SU-DHL-6 (cell line): ENCODE results near the gene ANGPTL2.

ENCODE experiments used
- H2AFZ ChIP-seq: fragments of 200-600 bp; sonication (generic); 2 replicates; pipeline ENCODE4 v1.6.1; 2014; ENCODE audit warnings: low read depth, mild to moderate bottlenecking, moderate library complexity, mixed read lengths, antibody characterized with exemption, low read length; ENCODE audit not compliant: severe bottlenecking
- H3F3A ChIP-seq: fragments of 200-600 bp; shearing (Covaris generic); 2 replicates; pipeline ENCODE4 v1.6.0; 2016; ENCODE audit warnings: antibody characterized with exemption, mild to moderate bottlenecking; ENCODE audit not compliant: insufficient read depth
- H3K27ac ChIP-seq: fragments of 200-600 bp; sonication (generic); 2 replicates; pipeline ENCODE4 v1.5.1; 2016; ENCODE audit warnings: low read depth, mild to moderate bottlenecking, low read length, moderate library complexity, mixed read lengths
- H3K27me3 ChIP-seq: fragments of 200-600 bp; sonication (generic), shearing (Covaris generic); 2 replicates; pipeline ENCODE4 v1.6.0; 2014; ENCODE audit warnings: mild to moderate bottlenecking, low read length
- H3K36me3 ChIP-seq: fragments of 200-600 bp; sonication (generic); 2 replicates; pipeline ENCODE4 v1.6.1; 2014; ENCODE audit warnings: mild to moderate bottlenecking, low read length, mixed read lengths
- H3K4me2 ChIP-seq: fragments of 300-600, 200-600 bp; shearing (Covaris generic), sonication (generic); 2 replicates; pipeline ENCODE4 v1.6.0; 2014; ENCODE audit warnings: low read length, low read depth, mild to moderate bottlenecking; ENCODE audit not compliant: poor library complexity, severe bottlenecking
- H3K4me3 ChIP-seq: fragments of 200-600 bp; sonication (generic); 2 replicates; pipeline ENCODE4 v1.5.1; 2014; ENCODE audit warnings: antibody characterized with exemption, low read length, mild to moderate bottlenecking, mixed read lengths; ENCODE audit not compliant: insufficient read depth, poor library complexity, severe bottlenecking
- H3K79me2 ChIP-seq: fragments of 200-600 bp; sonication (generic); 2 replicates; pipeline ENCODE4 v1.6.1; 2014; ENCODE audit warnings: mild to moderate bottlenecking, low read length, moderate library complexity; ENCODE audit not compliant: insufficient read depth
- H3K9ac ChIP-seq: fragments of 200-600 bp; sonication (generic); 2 replicates; pipeline ENCODE4 v1.7.0; 2014; ENCODE audit warnings: mild to moderate bottlenecking, low read length
- H3K9me2 ChIP-seq: fragments of 200-600 bp; sonication (generic); replicated peaks from 2 replicates; pipeline ENCODE4 v1.6.1; 2014; ENCODE audit warnings: low read length; ENCODE audit not compliant: insufficient read depth
- H3K9me3 ChIP-seq: fragments of 200-600 bp; sonication (generic); 2 replicates; pipeline ENCODE4 v1.6.1; 2014; ENCODE audit warnings: low read length, mixed read lengths; ENCODE audit not compliant: insufficient read depth
- H4K20me1 ChIP-seq: fragments of 200-600 bp; sonication (generic); 2 replicates; pipeline ENCODE4 v1.6.1; 2014; ENCODE audit warnings: low read depth, mild to moderate bottlenecking, antibody characterized with exemption, low read length, moderate library complexity, mixed read lengths
- EZH2phosphoT487 ChIP-seq: fragments of 200-600 bp; sonication (generic), shearing (Covaris generic); conservative IDR thresholded peaks from 2 replicates; pipeline ENCODE4 v1.6.1; 2018; ENCODE audit warnings: mild to moderate bottlenecking, antibody characterized with exemption, low read length, moderate library complexity, mixed read lengths
- TF ChIP-seq, protein P1 (sequence below): fragments of 200-600 bp; sonication (generic); IDR thresholded peaks from one replicate; pipeline ENCODE4 v1.5.1; 2017; ENCODE audit warnings: antibody characterized with exemption, mild to moderate bottlenecking, low read length, moderate library complexity; ENCODE audit not compliant: insufficient read depth, poor library complexity, severe bottlenecking

ANGPTL2 gene

DNA sequence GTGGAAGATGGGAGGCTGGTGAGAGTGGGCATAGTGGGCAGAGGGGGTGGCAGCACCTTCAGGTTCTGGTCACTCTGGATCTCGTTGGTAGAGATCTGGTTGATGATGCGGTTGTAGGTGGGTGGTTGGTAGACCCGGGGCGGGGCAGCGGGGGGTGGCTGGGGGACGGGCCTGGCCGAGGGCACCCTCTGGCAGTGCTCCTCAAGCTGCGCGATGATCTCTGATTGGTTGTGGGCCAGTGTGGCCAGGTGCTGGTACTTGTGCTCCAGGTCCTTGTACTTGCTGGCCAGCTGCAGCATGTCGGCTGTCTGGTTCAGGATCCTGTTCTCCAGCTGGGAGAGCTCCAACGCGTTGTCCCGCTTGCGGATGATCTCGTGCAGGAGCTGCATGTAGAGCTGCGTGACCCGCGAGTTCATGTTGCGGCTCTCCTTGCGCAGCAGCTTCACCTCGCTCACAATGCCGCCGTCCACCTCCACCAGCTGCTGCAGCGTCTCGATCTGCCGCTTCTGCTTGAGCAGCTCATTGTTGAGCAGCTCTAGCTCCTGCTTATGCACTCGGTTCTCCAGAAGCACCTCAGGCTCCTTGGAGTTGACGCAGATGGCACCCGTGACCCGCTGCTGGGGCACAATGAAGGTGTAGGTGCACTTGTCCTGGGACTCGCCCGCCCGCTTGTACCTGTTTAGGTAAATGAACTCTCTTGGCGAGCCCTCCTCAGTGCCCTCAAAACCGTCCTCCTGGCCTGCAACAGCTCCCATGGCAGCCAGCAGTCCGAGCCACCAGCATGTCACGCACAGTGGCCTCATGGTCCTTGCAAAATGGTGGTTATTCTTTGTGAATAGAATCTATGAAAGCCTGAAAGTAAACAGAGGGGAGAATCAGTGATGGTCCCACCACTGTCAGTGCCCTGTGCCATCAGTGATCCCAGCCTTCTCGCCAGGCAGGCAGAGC lies 14.2 kb downstream of the ANGPTL2 start:
- no peak overlapping the region for H3K4me3 ChIP-seq
- H3K36me3 ChIP-seq = no peaks in the 10 kb centered on the region
- H3K9me2 ChIP-seq = no peaks in the 10 kb centered on the region
- H2AFZ ChIP-seq = no peak overlapping the region
- no peak overlapping the region for H3K27ac ChIP-seq
- no peaks in the 10 kb centered on the region for H3F3A ChIP-seq
- TF ChIP-seq, protein P1, sequence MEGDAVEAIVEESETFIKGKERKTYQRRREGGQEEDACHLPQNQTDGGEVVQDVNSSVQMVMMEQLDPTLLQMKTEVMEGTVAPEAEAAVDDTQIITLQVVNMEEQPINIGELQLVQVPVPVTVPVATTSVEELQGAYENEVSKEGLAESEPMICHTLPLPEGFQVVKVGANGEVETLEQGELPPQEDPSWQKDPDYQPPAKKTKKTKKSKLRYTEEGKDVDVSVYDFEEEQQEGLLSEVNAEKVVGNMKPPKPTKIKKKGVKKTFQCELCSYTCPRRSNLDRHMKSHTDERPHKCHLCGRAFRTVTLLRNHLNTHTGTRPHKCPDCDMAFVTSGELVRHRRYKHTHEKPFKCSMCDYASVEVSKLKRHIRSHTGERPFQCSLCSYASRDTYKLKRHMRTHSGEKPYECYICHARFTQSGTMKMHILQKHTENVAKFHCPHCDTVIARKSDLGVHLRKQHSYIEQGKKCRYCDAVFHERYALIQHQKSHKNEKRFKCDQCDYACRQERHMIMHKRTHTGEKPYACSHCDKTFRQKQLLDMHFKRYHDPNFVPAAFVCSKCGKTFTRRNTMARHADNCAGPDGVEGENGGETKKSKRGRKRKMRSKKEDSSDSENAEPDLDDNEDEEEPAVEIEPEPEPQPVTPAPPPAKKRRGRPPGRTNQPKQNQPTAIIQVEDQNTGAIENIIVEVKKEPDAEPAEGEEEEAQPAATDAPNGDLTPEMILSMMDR = no peak
- TF ChIP-seq EZH2phosphoT487 = no peak
- no peak overlapping the region for H3K9ac ChIP-seq
- H3K79me2 ChIP-seq = no peaks in the 10 kb centered on the region
- H3K9me3 ChIP-seq = no peaks in the 10 kb centered on the region
- H4K20me1 ChIP-seq = no peaks in the 10 kb centered on the region
- H3K27me3 ChIP-seq = no peaks in the 10 kb centered on the region
- no peak overlapping the region for H3K4me2 ChIP-seq

DNA sequence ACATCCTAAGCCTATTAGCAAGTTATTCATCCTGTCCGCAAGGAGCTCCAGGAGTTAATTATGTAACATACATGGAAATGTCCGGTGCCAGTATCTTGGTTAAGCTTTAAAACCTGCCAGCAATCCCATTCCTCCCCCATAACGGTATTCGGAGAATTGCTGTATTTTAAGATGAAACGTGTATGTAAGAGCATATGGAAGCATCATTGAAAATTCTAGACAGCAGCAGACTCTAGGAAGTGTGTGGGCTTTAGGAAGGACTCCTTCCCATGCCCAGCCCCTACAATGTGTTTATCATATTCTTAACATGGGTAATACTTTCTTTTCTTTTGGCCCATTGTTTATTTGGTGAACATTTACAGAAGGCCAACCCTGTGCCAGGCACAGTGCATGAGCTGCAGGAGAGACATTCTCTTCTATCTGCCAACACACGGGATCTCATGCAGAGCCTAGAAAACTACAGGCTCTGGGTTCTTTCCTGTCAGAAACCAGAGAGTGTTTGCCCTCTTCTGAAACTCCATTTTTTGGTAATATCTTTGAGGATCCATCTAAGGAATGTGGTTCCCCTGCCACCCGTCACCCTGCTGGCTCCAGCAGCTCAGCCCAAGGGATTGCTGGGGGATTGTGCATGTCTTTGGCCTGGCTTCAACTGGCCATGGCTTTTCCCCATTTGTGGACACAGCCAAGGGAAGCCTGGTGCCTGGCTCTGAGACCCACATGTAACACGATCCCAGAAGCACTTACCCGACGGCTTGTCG lies 15.1 kb downstream of the ANGPTL2 start:
- Histone ChIP-seq H2AFZ (no peak overlapping the region), H3K4me3 (no peak overlapping the region), H4K20me1 (no peaks in the 10 kb centered on the region), H3K9me3 (no peaks in the 10 kb centered on the region), H3K4me2 (no peak overlapping the region), H3K79me2 (no peaks in the 10 kb centered on the region), H3K9me2 (no peaks in the 10 kb centered on the region), H3K27ac (no peak overlapping the region), H3K9ac (no peak overlapping the region), H3K36me3 (no peaks in the 10 kb centered on the region), H3F3A (no peaks in the 10 kb centered on the region), H3K27me3 (no peaks in the 10 kb centered on the region)
- TF ChIP-seq EZH2phosphoT487 = no peak
- TF ChIP-seq, protein P1 = no peak

DNA sequence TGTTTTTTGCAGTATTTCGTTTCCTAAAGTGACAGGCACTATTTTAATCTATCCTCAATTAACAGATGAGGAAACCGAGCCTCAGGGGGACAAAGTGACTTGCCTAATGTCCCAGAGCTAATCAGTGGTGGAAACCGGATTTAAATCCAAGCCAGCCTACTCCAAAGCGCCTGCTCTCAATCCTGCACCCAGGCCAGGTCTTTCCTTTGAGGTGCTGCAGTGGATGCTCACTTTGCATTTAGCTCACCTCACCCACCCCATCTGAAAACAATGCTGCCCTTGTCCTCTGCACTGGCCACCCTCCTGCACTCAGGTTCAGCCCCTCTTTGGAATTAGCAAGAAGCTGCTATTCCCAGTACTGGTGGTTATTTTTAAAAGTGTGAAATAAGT lies 16.0 kb downstream of the ANGPTL2 start:
- Histone ChIP-seq H3K9me2 (no peaks in the 10 kb centered on the region), H3F3A (no peaks in the 10 kb centered on the region), H3K36me3 (no peaks in the 10 kb centered on the region), H4K20me1 (no peaks in the 10 kb centered on the region), H3K9me3 (no peaks in the 10 kb centered on the region), H3K9ac (no peak overlapping the region), H3K27ac (no peak overlapping the region), H2AFZ (no peak overlapping the region), H3K79me2 (no peaks in the 10 kb centered on the region), H3K4me2 (no peak overlapping the region), H3K4me3 (no peak overlapping the region), H3K27me3 (no peaks in the 10 kb centered on the region)
- TF ChIP-seq, protein P1 = no peak
